GM19397 (cell line): ENCODE results near the gene ARL6.

Experiments
- ATAC-seq: cut with Tn5 transposase; IDR thresholded peaks from one replicate; pipeline ENCODE4 v1.9.1; 2021; ENCODE audit warnings: mild to moderate bottlenecking, moderate library complexity; ENCODE audit not compliant: unreplicated experiment

The ARL6 gene, protein sequence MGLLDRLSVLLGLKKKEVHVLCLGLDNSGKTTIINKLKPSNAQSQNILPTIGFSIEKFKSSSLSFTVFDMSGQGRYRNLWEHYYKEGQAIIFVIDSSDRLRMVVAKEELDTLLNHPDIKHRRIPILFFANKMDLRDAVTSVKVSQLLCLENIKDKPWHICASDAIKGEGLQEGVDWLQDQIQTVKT

DNA sequence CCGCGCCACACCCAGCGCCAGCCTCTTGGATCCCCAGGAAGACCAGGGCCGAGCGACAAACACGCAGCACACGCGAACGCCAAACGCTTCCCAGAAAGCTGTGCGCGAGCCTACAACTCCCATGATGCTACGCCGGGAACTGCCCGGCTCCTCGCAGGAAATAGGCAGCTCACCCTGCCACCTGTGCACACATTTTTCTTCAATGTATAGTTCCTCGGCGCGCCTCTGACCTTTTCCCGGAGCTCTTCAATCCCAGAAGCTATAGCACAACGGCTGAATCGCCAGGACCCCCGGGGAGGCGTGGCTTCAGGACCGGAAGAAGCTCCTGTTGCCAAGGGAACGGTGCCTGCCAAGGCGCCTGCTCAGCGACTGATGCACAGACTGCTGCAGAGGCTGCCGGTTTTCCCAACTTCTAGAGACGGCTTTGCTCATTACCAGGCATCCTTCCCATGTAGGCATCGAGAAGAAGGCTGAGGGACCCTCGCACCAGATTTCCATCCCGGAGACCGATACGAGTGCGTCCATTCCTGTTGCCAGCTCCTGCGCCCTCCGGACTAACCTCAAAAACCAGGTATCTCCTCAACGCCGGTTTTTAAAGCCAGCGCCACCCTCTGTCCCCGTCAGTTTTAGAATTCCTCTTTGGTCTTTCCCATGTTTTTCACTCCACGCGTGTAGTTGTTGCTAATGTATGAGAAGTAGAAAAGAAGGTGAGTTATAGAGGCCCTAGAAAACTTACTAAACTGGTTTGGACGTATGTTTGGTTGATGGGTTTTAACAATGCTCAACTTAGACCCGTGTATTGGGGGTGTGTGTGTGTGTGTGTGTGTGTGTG is at the start of gene ARL6:
ARL6 (plus strand) TSS at position 352 of the 832 bp plus-strand sequence. CDS start 3,350 bp downstream, outside the sequence.
- ATAC-seq, result peak; percentile 97

- ATAC-seq, result peak; percentile 96
Measured at GRCh38 chr3:97719156-97719821, 45.3 kb upstream of the ARL6 start.

- ATAC-seq, result no peak
Measured at GRCh38 chr3:97720417-97720816, 44.1 kb upstream of the ARL6 start.

- no peak for ATAC-seq
Measured at GRCh38 chr3:97721446-97721845, 43.1 kb upstream of the ARL6 start.

DNA sequence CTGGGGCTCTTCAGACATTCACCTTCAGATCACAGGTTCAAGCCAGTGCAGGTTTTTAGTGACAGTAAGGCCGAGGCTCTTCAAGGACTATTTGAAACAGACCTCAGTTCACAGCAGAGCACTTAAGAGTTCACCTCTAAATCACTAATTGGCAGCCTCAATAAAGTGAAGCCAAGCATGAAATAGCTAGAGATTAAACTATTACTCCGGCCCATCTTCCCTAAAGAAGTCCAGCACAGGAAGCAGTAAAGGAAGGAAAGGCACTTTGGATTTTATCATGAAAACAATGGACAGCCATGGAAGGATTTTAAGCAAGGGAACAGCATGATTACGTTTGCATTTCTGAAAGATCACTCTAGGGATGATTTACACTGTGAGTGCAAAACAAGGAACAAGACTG is 27.6 kb upstream of the ARL6 start:
- no peak for ATAC-seq

GRCh38 chr3:97738761-97739160 is 25.8 kb upstream of the ARL6 start:
- ATAC-seq, result no peak

- no peak for ATAC-seq
Measured at GRCh38 chr3:97742036-97742435, 22.5 kb upstream of the ARL6 start.

- no peak for ATAC-seq
Measured at GRCh38 chr3:97744289-97744688, 20.3 kb upstream of the ARL6 start.

- ATAC-seq, result peak; percentile 49
Measured at GRCh38 chr3:97763586-97764406, 762 bp upstream of the ARL6 start.

GRCh38 chr3:97765336-97765735 is 778 bp downstream of the ARL6 start:
- ATAC-seq, result no peak

- no peak for ATAC-seq
Measured at GRCh38 chr3:97772926-97773325, 8.4 kb downstream of the ARL6 start.

- ATAC-seq, result no peak
Measured at GRCh38 chr3:97778152-97778551, 13.6 kb downstream of the ARL6 start.

GRCh38 chr3:97793420-97794019 is 29.0 kb downstream of the ARL6 start:
- peak; percentile 71 for ATAC-seq

GRCh38 chr3:97795951-97796350 is 31.4 kb downstream of the ARL6 start:
- ATAC-seq, result no peak

- no peak for ATAC-seq
Measured at GRCh38 chr3:97804471-97804870, 39.9 kb downstream of the ARL6 start.

GRCh38 chr3:97810779-97811390 is 46.3 kb downstream of the ARL6 start:
- no peak for ATAC-seq

- no peak for ATAC-seq
Measured at GRCh38 chr3:97815149-97815917, 50.8 kb downstream of the ARL6 start.

- ATAC-seq, result no peak
Measured at GRCh38 chr3:97816811-97817210, 52.3 kb downstream of the ARL6 start.

DNA sequence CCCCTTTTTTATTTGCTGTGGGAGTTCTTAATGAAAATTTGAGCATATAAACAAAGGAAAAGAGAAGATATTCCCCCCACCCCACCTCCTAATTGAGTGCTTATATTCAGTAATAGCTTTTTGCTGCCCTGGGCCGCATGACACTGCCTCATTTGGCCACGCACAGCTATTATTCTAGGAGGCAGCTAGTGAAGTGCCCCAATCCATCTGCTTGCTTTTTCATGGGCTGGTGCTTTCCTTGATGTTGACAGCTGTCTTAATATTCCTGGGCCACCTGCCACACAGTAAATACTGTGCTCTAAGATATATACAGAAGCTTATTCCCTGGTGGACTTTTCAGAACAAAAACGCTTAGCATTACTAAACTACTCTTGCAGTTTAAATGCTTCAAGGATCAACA is 53.4 kb downstream of the ARL6 start:
- no peak for ATAC-seq
